ENCODE data around the gene UBAP2.

UBAP2 gene

DNA sequence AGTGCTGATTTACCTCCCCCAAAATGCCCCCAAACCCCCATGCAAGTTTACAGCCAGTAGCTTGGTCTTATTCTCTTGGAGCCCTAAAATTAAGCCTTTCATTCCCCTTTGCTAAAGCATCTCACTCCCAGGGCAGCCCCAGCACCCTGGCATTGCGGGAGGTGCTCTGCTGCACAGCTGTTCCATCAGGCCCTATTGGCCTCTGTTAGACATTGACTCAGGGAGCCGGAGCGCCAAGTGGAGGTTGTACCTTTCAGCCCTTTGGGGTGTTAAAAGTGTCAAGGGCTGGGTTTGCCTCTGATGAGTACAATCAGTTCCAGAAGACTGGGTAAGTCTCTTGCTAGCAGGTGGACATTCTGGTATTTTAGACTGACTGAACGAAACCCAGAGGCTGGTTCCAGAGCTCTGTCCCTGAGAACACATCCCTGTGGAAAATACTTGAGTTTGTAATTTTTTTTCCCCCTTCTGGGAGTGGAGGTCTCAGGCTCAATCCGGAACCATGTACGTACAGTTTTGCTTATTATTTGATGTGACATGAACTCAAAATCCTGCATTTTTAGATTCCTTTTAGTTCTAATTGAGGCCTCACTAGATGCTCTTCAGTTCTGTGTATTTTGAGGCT, 129.3 kb downstream of the UBAP2 start:
- DNase-seq: no peak

DNA sequence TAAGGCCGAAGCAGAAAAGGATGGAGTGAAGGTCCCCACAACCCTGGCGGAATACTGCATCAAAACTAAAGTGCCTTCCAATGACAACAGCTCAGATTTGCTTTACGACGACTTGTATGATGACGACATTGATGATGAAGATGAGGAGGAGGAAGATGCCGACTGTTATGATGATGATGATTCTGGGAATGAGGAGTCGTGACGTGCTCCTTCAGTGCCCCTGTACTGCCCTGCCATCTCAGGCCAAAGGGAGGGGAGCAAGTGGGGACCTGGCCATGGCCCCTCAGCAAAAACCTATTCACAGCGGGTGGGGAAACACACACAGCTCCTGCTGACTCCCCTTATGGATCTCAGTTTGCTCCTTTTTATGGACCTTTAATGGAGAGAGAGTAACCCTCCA, 131.7 kb downstream of the UBAP2 start:
- no peak for DNase-seq

DNA sequence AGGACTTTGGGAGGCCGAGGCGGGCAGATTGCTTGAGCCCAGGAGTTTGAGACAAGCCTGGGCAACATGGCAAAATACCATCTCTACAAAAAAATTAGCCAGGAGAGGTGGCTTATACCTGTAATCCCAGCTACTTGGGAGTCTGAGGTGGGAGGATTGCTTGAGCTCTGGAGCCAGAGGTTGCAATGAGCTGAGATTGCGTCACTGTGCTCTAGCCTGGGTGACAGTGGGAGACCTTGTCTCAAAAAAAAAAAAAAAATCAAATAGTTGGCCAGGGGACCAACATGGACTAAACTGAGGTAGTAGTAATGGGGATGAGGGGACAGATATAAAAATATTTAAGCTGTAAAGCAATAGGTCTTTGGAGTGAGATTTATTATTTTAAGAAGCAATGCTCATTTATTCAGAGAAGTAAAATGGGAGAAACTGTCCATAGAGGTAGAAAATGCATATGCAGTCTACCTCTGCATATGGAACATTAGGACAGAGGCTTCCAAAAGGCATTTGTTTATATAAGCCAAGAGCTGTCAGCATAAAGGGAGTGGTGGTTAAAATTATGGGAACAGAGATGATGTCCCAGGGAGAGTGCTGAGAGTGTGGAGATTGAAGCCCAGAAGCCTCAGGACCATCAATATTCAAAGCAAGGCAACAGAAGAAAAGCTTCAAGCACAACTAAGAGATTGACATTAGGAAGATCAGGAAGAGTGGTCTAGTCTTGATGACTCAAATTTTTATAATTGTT, 133.6 kb downstream of the UBAP2 start:
- no peak for DNase-seq

DNA sequence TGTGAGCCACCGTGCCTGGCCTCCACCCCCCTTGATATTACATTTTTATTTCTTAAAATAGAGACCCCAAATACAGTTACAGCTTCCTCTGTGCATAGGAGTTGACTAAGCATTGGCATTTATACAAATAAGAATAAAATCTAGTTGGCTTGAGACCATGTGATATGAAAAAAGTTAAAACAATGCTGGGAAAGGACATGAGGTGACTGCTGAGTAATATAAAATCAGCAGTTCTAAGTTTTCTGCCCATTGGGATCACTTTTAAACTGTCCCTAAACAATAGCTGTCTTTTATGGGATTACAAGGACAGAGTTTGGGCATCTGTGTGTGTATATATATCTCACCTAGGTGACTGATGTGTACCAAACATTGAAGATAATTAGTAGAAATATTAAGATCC, 135.1 kb downstream of the UBAP2 start:
- DNase-seq: no peak

DNA sequence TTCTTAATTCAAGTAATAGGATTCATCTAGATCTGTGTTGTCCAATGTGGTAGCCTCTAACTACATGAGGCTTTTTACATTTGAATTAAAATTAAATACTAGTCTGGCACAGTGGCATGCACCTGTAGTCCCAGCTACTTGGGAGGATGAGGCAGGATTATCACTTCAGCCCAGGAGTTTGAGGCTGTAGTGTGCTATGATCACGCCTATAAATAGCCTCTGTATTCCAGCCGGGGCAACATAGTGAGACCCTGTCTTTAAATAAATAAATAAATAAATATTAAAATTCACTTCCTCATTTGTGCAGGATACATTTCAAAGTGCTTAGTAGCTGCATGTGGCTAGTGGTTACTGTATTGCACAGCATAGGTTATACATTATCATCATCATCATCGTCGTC, 139.9 kb downstream of the UBAP2 start:
- DNase-seq: no peak

DNA sequence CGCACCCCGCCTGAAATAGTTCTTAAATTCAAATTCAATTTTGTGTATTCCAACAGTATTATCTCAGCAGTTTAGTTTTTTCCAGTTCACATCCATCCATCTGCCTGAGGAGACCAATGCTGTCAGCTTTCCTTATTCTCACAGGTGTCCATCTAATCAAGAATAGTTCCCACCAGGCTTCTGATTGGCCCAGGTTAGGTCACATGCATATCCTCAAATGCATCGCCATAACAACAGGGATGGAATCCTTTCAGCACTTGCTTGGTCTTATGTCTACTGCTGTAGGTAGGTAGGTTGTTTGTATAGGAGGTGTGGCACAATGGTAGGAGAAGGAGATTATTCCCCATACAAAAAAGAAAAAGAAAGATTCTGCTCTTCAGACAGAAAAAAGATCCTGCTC, 140.6 kb downstream of the UBAP2 start:
- DNase-seq: no peak

DNA sequence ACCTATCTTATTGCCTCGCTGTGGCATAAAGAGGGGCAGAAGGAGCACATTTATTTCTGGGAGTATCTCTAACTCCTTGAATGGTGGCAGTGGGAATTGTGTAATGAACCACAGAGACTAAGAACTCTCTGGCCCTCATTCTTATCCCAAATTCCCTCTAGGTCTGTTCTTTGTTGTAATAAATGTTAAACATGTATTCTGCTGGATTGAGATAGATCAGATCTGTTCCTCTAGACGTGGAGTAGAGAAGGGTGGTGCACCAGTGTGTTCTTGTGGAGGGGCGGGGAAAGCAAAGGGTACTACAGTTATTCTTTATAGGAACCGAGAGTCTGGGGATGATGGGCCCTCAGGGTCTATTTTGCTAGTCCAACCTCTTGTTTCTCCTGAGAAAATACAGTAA, 141.3 kb downstream of the UBAP2 start:
- DNase-seq: no peak

DNA sequence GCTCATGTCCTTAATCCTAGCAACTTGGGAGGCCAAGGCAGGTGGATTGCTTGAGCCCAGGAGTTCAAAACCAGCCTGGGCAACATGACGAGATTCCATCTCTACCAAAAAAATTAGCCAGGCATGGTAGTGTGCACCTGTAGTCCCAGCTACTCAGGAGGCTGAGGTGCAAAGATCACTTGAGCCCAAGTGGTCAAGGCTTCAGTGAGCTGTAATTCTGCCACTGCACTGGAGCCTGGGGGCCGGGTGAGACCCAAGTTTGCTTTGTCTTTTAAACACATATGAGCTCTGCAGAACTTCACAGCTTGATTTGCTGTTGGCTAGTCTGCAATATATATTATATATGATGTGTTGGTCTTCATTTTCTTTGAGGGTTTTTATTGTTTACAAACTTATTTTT, 141.9 kb downstream of the UBAP2 start:
- DNase-seq: no peak

DNA sequence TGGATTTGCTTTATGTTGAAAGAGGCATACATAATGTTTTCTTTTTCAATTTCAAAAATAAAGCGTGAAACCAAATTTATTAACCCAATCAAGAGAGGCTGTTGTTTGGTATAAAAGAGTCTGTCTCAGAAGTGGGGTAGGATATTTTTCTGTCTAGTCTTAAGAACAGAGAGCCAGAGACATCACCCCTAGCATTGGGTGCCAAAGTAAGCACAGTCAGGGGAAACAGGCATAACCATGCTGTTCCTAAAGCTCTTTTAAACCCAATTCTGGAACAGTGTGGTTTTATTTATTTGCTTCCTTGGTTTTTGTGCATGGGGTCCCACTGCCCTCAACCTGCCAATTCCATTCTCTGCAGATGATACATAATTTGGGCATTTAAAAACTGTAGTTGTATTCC, 143.6 kb downstream of the UBAP2 start:
- no peak for DNase-seq

DNA sequence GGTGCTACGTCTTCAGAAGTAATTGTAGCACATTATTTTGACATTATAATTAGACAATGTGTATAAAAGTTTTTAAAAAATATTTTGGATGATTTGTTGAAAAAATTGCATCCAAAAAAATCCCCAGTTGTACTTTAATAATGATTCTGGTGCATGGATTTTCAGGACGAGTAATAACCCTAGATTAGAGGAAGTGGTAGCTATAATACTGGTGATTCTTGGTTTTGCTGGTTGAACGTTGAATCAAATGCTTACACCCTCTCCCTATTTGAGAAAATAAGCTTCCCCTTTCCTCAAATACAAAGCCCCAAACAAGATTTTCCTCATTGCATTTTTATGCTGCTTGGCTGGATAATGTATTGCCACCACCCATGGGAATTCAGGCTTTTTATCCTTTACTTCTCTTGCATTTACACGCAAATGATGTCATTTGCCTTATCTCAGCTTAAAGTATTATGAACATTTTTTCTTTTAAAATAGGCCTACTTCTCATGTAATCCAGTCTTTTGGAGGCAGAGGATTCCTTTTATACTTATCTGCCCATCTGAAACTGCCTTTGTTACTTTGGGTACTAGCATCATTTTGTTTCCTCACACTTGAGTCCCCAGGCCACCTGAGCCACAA, 145.4 kb downstream of the UBAP2 start:
- DNase-seq: no peak

DNA sequence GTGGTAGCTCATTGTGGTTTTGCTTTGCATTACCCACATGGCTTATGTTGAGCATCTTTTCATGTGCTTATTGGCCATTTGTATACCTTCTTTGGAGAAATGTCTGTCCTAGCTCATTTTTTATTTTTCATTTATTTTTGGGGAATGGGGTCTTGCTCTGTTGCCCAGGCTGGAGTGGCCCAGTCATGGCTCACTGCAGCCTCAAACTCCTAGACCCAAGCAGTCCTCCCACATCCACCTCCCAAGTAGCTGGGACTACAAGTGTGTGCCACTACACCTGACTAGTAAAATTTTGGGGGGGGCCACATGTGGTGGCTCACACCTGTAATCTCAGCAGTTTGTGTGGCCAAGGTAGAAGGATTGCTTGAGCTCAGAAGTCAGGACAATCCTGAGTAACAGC, 154.4 kb downstream of the UBAP2 start:
- DNase-seq: no peak

DNA sequence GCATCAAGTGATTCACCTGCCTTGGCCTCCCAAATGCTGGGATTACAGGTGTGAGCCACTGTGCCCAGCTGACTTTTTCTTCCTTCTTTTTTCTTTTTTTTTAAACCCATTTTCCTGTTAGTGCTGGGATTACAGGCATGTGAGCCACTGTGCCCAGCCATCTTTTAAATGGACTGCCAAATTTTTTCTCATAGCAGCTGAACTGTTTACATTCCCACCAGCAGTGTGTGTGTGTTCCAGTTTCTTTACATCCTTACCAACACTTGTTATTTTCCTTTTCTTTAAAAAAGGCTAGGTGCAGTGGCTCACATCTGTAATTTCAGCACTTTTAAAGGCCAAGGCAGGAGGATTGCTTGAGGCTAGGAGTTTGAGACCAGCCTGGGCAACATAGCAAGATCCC, 154.8 kb downstream of the UBAP2 start:
- DNase-seq: no peak

DNA sequence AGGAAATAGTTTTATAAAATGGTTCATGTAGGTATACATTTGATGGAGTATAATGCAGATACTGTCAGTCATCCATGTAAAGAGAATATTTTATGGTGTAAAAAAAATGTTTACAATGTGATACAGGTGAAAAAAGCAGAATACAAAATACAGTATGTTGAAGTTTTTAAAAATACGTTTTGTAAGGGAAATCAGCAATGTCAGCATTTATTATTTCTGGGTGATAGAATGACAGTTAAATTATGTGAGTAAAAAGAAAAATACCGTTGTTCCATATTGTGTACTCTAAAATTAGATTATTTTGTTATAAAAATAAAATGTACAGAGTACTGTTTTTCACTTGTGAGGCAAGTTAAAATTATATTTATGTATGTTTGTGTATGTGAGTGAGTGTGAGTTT, 162.7 kb downstream of the UBAP2 start:
- DNase-seq: no peak

DNA sequence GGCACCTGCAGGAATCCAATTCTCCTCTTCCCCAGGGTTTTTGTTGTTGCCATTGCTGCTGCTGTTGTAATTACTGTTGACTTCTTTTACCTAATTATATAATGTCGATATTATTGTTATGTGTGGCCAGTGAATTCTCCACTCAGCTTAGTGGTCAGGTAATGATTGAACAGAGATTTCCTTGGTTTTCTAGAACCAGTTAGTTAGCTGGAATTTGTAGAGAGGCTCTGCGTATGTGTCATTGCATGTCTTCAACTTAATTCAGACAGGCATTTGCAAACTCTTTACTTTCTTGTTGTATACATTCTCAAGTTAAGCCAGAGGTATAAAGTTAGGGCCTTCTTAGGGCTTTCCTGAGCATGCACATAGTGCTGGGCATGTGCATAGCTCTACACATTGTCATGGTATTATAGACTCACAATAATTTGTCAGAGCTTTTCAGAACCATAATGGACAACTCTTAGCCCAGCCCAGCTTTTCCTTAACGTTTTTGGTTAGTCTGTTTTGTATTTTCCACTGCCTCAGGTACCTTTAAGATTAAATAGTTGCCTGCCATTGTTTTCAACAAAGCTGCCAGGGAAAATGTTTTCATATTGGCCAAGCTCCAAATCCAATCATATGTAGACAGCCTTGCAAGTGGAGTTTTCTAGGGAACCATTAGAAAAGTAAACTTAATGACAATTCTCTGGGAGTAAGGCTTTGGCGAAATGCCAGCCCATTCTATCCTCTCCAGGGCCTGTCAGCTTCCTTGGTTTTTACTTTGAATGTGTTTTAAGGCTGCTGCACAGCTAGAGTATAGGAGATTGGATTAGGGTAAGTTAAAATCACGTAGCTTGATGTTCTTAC, 163.6 kb downstream of the UBAP2 start:
- DNase-seq: peak; percentile 46

DNA sequence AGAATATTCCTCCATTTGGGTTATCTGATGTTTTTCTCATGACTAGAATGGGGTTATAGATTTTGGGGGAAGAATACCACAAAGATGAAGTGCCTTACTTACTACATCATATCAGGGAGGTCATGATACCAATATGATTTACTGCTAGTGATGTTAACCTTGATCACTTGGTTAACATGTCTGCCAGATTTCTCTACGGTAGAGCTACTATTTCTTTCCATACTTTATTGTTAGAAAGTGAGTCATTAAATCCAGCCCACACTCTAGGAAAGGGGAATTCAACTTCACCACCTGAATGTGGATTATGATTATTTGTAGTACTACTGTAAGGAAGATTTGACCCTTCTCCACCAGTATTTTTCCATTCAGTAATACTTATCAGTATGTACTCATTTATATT, 167.1 kb downstream of the UBAP2 start:
- peak; percentile 45 for DNase-seq

DNA sequence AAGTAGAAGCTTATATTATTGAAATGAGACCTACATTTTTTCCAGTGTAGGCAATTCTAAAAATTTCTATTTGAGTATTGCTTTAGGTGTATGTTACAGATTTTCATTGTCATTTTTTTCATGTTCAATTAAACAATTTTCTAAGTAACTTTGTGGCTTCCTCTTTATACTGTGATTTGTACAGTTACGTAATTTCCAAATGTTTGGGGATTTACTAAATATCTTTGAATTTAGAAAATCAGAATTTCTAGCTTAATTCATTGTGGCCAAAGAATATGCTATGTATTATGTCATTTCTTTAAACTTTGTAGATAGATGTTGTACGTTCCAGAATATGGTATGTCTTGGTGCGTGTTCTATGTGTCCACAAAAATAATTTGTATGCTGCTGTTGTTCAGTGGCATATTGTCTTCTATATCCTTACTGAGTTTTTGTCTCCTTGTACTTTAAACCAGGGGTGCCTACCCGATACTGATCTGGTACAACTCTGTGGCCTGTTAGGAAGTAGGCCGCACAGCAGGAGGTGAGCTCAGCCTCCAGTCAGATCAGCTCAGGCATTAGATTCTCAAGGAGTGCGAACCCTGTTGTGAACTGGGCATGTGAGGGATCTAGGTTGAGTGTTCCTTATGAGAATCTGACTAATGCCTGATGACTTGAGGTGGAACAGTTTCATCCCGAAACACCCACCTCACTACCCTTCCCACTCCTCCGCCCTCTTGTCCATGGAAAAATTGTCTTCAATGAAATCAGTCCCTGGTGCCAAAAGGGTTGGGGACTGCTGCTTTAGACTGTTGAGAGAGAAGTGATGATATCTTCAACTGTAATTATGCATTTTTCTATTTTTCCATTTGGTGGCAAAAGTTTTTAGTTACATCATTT, 168.2 kb downstream of the UBAP2 start:
- no peak for DNase-seq

DNA sequence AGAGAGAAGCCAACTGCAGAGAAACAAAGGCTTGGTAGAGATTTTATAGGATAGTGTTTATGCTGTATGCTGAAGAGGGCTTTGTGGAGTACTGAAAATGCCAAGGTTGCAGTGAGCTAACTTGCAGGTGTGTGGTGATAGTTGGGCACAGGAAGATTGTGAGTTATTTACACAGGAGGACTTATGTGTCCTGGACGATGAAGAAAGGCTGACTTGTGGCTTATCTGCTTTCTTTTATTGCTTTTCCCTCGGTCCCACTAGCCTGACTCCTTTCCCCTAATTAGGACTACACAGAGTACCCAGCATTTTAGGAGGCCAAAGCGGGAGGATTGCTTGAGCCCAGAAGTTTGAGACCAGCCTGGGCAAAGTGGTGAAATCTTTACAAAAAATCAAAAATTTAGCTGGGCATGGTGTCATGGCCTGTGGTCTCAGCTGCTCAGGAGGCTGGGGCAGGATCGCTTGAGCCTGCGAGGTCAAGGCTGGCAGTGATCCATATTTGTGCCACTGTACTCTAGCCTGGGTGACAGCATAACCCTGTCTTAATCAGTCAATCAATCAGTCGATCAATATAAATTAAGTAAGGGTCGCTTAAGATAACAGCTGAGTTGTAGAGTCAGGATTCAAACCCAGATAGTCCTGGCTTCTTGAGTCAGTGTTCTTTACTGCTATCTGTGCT, 169.9 kb downstream of the UBAP2 start:
- DNase-seq: no peak

DNA sequence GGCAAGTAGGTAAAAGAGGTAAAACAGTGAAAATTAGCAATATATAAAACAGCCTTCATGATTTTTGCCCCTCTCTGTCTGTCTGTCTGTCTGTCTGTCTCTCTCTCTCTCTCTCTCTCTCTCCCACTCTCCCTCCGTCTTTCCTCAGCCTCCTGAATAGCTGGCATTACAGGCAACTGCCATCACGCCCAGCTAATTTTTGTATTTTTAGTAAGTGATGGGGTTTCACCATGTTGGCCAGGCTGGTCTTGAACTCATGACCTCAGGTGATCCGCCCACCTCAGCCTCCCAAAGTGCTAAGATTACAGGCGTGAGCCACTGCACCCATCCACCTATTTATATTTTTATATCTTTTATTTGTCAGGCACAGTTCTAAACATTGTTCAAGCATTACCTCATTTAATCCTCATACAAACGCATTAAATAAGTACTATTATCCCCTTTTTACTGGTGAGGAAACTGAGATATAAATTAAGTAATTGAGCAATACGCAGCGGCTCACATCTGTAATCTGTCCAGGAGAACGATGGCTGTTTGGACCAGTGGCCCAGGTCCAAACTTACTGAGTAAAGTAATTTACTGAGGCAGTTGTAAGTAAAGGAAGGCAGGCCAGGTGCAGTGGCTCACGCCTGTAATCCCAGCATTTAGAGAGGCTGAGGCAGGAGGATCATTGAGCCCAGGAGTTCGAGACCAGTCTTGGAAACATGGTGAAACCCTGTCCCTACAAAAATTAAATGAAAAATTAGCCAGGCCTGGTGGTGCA, 170.8 kb downstream of the UBAP2 start:
- DNase-seq: no peak

All from fibroblast of skin of right quadriceps (primary cell).